WI38 (cell line): Measurements from ENCODE around the gene SMCO1.

Experiments
- H3K4me3 ChIP-seq: 2 replicates; pipeline ENCODE4 v1.5.1; 2011; ENCODE audit warnings: low read depth, mild to moderate bottlenecking, control low read depth, low read length
- TF ChIP-seq, protein P1 (sequence below): IDR thresholded peaks from 2 replicates; pipeline ENCODE4 v1.5.1; 2012; ENCODE audit warnings: low read depth, mild to moderate bottlenecking, control low read depth, low read length

SMCO1 gene

DNA sequence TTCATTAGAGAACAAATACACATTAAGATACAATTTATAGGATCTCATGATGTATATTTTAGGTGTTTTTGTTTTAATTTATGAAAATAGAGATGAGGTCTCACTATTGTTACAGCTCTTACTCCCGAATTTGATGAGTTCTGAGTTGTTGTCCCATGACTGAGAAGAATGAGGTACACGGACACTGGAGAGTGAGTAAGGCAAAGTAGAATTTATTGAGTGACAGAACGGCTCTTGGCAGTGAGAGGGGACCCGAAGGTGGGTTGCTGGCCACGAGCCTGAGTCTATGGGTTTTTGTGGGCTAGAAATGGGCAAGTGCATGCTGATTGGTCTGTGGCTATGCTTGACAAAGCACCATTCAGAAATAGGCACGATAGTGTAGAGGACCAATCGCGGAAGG lies 8.5 kb downstream of the SMCO1 start:
- H3K4me3 ChIP-seq, result no peak overlapping the region
- TF ChIP-seq, protein P1, sequence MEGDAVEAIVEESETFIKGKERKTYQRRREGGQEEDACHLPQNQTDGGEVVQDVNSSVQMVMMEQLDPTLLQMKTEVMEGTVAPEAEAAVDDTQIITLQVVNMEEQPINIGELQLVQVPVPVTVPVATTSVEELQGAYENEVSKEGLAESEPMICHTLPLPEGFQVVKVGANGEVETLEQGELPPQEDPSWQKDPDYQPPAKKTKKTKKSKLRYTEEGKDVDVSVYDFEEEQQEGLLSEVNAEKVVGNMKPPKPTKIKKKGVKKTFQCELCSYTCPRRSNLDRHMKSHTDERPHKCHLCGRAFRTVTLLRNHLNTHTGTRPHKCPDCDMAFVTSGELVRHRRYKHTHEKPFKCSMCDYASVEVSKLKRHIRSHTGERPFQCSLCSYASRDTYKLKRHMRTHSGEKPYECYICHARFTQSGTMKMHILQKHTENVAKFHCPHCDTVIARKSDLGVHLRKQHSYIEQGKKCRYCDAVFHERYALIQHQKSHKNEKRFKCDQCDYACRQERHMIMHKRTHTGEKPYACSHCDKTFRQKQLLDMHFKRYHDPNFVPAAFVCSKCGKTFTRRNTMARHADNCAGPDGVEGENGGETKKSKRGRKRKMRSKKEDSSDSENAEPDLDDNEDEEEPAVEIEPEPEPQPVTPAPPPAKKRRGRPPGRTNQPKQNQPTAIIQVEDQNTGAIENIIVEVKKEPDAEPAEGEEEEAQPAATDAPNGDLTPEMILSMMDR, result no peak

DNA sequence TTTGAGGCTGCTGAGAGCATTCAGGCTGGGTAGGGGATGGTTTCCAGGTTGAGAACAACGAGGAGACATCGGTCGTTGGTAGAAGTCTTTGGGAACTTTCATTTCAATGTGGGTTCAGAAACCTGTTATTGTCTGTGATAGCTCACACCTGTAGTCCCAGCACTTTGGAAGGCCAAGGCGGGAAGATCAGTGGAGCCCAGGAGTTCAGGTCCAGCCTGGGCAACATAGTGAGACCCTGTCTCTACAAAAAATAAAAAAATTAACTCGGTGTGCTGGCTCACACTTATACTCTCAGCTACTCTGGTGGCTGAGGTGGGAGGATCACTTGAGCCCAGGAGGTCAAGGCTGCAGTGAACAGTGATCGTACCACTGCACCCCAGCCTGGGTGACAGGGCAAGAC lies 10.6 kb downstream of the SMCO1 start:
- no peak overlapping the region for H3K4me3 ChIP-seq
- TF ChIP-seq, protein P1, result no peak

DNA sequence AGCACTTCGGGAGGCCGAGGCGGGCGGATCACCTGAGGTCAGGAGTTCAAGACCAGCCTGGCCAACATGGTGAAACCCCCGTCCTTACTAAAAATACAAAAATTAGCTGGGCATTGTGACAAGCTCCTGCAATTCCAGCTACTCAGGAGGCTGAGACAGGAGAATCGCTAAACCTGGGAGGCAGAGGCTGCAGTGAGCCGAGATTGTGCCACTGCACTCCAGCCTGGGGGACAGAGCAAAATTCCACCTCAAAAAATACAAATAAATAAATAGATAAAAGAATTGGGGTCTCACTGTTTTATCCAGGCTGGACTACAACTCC lies 11.1 kb downstream of the SMCO1 start:
- H3K4me3 ChIP-seq, result peak overlapping the region; percentile 98

DNA sequence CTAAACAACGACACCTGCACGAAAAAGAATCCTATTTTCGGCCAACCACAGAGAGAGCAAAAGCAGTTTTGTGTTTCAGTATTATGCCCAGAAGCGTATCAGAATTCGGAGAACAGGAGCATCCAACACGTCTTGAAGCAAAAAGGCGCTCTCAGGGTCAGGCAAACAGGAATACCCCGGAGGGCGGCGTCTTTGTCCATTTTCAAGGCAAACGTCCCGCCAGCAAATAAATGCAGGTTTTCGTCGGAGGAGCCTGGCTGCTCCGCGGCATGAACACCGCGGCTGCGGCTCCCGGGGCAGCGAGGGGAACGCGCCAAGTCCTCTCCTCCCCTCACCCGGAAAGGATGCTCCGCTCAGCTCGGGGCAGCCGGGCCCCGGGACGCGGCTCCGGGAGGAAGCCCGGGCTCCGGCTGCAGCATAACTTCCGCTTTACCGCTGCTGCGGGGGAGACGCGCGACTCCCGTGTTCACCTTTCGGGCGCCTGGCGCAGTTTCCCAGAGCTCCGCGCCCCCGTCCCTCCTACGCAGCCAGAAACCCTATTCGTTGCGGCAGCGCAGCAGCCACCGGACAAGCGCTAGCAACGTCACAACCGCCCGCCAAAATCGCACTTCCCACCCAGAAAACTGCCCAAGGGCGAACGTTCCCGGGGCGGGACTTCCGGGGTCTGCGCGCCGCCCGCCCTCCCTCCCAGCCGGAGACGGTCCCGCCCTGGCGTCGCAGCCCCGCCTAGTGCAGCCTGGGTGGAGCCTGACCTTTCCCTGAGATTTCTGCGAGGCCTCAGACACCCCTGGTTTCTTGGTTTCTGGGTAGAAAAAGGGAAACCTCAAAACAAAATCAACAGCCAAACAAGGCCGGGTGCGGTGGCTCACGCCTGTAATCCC lies 11.7 kb downstream of the SMCO1 start, which contains the start of gene RNF168:
TSS of gene RNF168 (minus strand) at position 573 of the 881 bp plus-strand sequence. CDS start 595 bp downstream, outside the sequence.
- TF ChIP-seq, protein P1, result no peak

DNA sequence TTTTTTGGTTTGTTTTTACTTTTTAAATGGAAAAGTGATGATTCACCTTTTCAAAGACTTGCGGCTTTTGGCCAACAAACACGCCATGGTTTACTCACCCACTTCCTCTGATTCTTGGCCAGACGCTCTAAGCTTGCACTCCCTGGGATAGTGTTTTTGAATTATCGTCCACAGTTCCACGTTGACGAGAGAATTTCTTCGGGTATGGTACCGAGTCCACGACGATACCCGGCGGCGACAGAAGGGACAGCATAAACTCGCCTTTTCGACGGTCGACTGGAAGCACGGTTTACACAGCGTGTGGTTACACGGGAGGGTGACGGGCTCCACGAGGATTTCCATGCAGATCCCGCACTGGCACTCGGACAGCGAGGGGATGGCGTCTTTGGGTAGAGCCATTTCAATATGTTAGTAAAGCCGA lies 12.4 kb downstream of the SMCO1 start:
- TF ChIP-seq, protein P1, result no peak
- peak overlapping the region; percentile 98 for H3K4me3 ChIP-seq

More for the DNA sequence above, 11.7 kb downstream of the SMCO1 start, which contains the start of gene RNF168:
- peak within 1 kb of the TSS; percentile 98 for H3K4me3 ChIP-seq

DNA sequence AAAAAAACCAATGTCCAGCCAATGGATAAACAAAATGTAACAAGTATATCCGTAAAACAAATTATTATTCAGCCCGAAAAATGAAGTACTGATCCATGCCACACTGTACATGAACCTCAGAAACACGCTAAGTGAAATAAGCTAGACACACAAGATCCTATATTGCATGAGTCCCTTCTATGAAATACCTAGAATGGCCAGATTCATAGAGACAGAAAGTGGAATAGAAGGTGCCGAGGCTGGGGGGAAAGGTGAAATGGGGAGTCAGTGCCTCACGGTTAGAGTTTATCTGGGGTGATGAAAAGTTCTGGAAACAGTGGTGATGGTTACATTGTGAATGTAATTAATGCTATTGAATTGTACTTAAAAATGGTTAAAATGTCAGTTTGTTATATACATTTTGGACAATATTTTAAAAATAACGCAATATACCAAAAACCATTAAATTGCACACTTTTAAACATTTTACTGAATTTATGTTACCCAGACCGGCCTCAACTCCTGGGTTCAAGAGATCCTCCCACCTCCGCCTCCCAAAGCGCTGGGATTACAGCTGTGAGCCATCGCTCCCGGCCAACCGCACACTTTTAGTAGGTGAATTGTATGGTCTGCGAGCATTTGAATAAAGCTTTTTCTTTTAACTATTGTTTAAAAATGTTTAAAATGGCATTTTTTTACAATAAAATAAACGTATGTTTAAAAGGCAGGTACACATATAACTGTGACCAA lies 13.7 kb downstream of the SMCO1 start:
- H3K4me3 ChIP-seq, result peak overlapping the region; percentile 98
- TF ChIP-seq, protein P1, result no peak

DNA sequence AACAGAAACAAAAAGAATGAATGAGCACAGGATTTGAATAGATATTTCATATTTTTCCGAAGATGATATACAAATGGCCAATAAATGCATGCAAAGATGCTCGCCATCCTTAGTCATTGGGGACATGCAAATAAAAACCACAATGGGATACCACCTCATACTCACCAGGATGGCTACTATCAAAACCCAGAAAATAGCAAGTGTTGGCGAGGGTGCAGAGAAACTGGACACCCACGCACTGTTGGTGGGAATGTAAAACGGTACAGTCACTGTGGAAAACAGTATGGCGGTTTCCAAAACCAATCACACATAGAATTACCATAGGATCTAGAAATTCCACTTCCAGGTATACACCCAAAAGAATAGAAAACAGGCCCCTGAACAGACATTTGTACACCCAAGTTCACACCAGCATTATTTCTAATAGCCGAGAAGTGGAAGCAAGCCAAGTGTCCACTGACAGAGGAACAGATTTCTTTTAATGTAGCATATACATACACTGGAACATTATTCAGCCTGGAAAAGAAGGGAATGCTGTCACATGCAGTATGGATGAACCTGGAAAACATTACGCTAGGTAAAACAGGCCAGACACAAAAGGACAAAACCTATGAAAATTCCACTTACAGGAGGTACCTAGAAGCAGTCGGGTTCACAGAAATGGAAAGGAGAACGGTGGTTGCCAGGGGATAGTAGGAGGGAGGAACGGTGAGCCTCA lies 15.2 kb downstream of the SMCO1 start:
- peak overlapping the region; percentile 98 for H3K4me3 ChIP-seq
- TF ChIP-seq, protein P1, result no peak
